Purkinje cell (primary cell): ENCODE data around the gene MT4. TPM values are rescaled to one million over a fixed set of nuclear protein-coding genes. Genes with fewer than 3 reads are reported as not detected.

Source experiments
- polyA plus RNA-seq: library from polyadenylated mRNA; unstranded; fragments of >200 nt; fragmentation: Nextera tagmentation; gene quantifications from 2 replicates; pipeline ENCODE4 v1.2.1, GENCODE V29; 2014

The MT4 gene
- not detected in 2 replicates for polyA plus RNA-seq

GRCh38 chr16:56564793-56565477 is at the start of gene MT4:
MT4 (plus strand) TSS chr16:56565073; CDS start chr16:56565129, 56 bp downstream.

GRCh38 chr16:56519459-56520250 is 45.2 kb upstream of the MT4 start, which contains the start of gene BBS2:
BBS2 (minus strand) TSS chr16:56520024; CDS start chr16:56519862, 162 bp downstream.

DNA sequence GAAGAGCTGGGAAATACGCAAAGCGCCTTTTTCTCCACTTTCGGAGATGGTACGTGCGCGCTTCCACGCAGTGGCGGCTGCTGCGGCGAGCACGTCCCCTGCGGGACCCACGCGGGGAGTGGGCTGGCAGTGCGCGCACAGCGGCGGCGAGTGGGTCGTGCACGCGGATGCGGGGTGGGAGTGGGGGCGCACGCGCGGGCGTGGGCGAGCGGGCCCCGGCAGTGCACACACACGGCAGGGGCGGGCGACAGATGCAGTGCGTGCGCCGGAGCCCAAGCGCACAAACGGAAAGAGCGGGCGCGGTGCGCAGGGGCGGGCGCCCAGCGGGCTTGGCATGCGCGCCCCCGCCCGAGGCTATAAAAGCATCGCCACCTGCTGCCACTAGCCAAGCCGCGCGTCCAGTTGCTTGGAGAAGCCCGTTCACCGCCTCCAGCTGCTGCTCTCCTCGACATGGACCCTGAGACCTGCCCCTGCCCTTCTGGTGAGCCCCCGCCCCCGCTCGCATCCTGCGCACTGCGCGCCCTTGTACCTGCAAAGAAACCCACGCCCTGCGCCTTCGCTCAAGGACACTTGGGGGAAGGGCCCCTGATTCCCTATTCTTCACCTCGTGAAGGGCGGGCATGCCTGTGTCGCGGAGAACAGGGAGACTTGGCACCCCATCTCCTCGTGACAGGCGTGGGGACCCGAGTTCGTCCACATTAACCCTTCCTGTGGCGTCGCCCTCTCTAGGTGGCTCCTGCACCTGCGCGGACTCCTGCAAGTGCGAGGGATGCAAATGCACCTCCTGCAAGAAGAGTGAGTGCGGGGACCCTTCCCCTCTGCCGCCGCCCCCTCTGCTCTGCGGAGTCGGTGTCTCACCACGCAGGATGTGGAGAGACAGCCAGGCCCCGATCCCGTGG is 24.5 kb downstream of the MT4 start, which contains the start of gene MT3:
Gene MT3, plus strand, starts transcription at position 388 of the 899 bp plus-strand sequence. Its CDS starts 63 bp downstream, at position 451.

DNA sequence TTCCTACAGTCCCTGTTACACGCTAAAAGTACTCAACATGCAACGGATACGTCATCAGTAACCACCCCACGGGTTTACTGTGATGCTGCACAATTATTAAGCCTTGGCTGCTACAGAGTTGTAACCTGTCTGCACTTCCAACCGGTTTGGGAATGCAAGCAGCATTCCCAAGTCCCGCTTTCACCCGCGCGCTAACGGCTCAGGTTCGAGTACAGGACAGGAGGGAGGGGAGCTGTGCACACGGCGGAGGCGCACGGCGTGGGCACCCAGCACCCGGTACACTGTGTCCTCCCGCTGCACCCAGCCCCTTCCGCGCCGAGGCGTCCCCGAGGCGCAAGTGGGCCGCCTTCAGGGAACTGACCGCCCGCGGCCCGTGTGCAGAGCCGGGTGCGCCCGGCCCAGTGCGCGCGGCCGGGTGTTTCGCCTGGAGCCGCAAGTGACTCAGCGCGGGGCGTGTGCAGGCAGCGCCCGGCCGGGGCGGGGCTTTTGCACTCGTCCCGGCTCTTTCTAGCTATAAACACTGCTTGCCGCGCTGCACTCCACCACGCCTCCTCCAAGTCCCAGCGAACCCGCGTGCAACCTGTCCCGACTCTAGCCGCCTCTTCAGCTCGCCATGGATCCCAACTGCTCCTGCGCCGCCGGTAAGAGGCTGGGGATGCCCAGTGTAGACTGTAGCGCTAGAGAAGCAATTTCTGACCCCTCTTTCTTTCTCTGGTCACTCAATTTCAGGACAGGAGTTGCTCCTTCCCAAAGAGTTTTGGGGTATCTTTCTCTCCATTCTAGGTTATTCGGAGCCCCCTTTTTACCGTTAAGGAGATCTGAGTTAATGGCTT is 43.4 kb downstream of the MT4 start, which contains the start of gene MT2A:
Gene MT2A, plus strand, starts transcription at position 542 of the 833 bp plus-strand sequence. Its CDS starts 72 bp downstream, at position 614.

Other genes starting within 250 kb of the MT4 start
- 42.6 and 42.7 TPM in 2 replicates for gene AMFR, start 139.5 kb upstream of the MT4 start, polyA plus RNA-seq
- 37.6 and 46.9 TPM in 2 replicates for gene NUDT21, start 113.7 kb upstream of the MT4 start, polyA plus RNA-seq
- gene OGFOD1, start 113.5 kb upstream of the MT4 start, polyA plus RNA-seq: 12.3 and 25.2 TPM in 2 replicates
- 36.6 and 49.7 TPM in 2 replicates for gene BBS2, start 45.0 kb upstream of the MT4 start, polyA plus RNA-seq
- 349 and 352 TPM in 2 replicates for gene MT3, start 24.5 kb downstream of the MT4 start, polyA plus RNA-seq
- 58.8 and 63.5 TPM in 2 replicates for gene MT2A, start 43.5 kb downstream of the MT4 start, polyA plus RNA-seq
- gene MT1E, start 60.7 kb downstream of the MT4 start, polyA plus RNA-seq: 34.2 and 49.3 TPM in 2 replicates
- 3.7 and 6.7 TPM in 2 replicates for gene MT1M, start 67.6 kb downstream of the MT4 start, polyA plus RNA-seq
- gene MT1A, start 73.6 kb downstream of the MT4 start, polyA plus RNA-seq: 3.5 TPM in 1 of 2 replicates, not detected in the other
- gene MT1B, start 86.8 kb downstream of the MT4 start, polyA plus RNA-seq: not detected in 2 replicates
- 3.5 and 4.8 TPM in 2 replicates for gene MT1F, start 92.9 kb downstream of the MT4 start, polyA plus RNA-seq
- 8.2 and 9.3 TPM in 2 replicates for gene MT1G, start 103.0 kb downstream of the MT4 start, polyA plus RNA-seq
- gene MT1H, start 104.7 kb downstream of the MT4 start, polyA plus RNA-seq: not detected in 2 replicates
- gene MT1X, start 117.4 kb downstream of the MT4 start, polyA plus RNA-seq: 397 and 562 TPM in 2 replicates
- gene NUP93, start 165.1 kb downstream of the MT4 start, polyA plus RNA-seq: 395 and 529 TPM in 2 replicates